ENCODE results near the gene TMEM9. TPM values are rescaled to one million over a fixed set of nuclear protein-coding genes. Genes with fewer than 3 reads are reported as not detected.
A peak's percentile ranks its signal among the peaks of the same experiment; 100 is the strongest.
"Not testable (repeated sequence)": the region's sequence is repeated elsewhere in the genome, so short reads cannot be mapped to it uniquely, and the experiment has no call there.

Gene TMEM9
- polyA plus RNA-seq, 1 donor = 130 TPM

GRCh38 chr1:201176940-201177339 lies 22.7 kb upstream of the TMEM9 start:
- DNase-seq = no peak

- DNase-seq = no peak
Measured at GRCh38 chr1:201175820-201176500, 21.7 kb upstream of the TMEM9 start.

GRCh38 chr1:201173736-201174135 lies 19.5 kb upstream of the TMEM9 start:
- no peak for DNase-seq

- DNase-seq = no peak
Measured at GRCh38 chr1:201172999-201173610, 18.8 kb upstream of the TMEM9 start.

- no peak for DNase-seq
Measured at GRCh38 chr1:201172326-201172725, 18.1 kb upstream of the TMEM9 start.

GRCh38 chr1:201171063-201172036 lies 17.1 kb upstream of the TMEM9 start:
- no peak for DNase-seq

- peak; percentile 94 for DNase-seq
Measured at GRCh38 chr1:201170533-201171062, 16.3 kb upstream of the TMEM9 start.

- DNase-seq = no peak
Measured at GRCh38 chr1:201169971-201170532, 15.8 kb upstream of the TMEM9 start.

- no peak for DNase-seq
Measured at GRCh38 chr1:201169203-201169602, 14.9 kb upstream of the TMEM9 start.

- no peak for DNase-seq
Measured at GRCh38 chr1:201167041-201167991, 13.0 kb upstream of the TMEM9 start.

GRCh38 chr1:201164645-201165044 lies 10.4 kb upstream of the TMEM9 start:
- DNase-seq = no peak

GRCh38 chr1:201163707-201164106 lies 9.4 kb upstream of the TMEM9 start:
- no peak for DNase-seq

- not testable (repeated sequence) for DNase-seq
Measured at GRCh38 chr1:201163036-201163435, 8.8 kb upstream of the TMEM9 start.

GRCh38 chr1:201157949-201158348 lies 3.7 kb upstream of the TMEM9 start:
- no peak for DNase-seq

GRCh38 chr1:201156819-201157218 lies 2.5 kb upstream of the TMEM9 start:
- no peak for DNase-seq

- DNase-seq = no peak
Measured at GRCh38 chr1:201156346-201156745, 2.1 kb upstream of the TMEM9 start.

- no peak for DNase-seq
Measured at GRCh38 chr1:201155354-201155753, 1.1 kb upstream of the TMEM9 start.

- DNase-seq = no peak
Measured at GRCh38 chr1:201153474-201154388, 543 bp downstream of the TMEM9 start.

- no peak for DNase-seq
Measured at GRCh38 chr1:201149400-201149799, 4.9 kb downstream of the TMEM9 start.
